Effector memory CD8-positive, alpha-beta T cell (primary cell): Measurements from ENCODE around the gene TCF3.

Source experiments
- ATAC-seq: fragments of 150-1000 bp; cut with Tn5 transposase; replicated peaks from 2 replicates; pipeline ENCODE4 v1.10.0; 2021; ENCODE audit warnings: mild to moderate bottlenecking, moderate library complexity
- DNase-seq, 3 experiments: peaks; one replicate each; pipeline ENCODE4 v3.0.0; 2021
- H3K27ac Mint-ChIP-seq, 2 donors: one replicate each; pipeline ENCODE4 v1.8.0; 2022; ENCODE audit warnings: mild to moderate bottlenecking in 2 of 2, mixed read lengths in 2 of 2, moderate library complexity in 2 of 2
- H3K27me3 Mint-ChIP-seq, 2 donors: one replicate each; pipeline ENCODE4 v1.8.0; 2022; ENCODE audit warnings: mixed read lengths in 2 of 2
- H3K36me3 Mint-ChIP-seq: one replicate; pipeline ENCODE4 v1.8.0; 2022; ENCODE audit warnings: mild to moderate bottlenecking, moderate library complexity, mixed read lengths; ENCODE audit not compliant: insufficient read depth
- H3K4me1 Mint-ChIP-seq, 2 donors: one replicate each; pipeline ENCODE4 v1.8.0; 2022; ENCODE audit warnings: low read depth in 2 of 2, mixed read lengths in 2 of 2
- H3K4me3 Mint-ChIP-seq, 2 donors: one replicate each; pipeline ENCODE4 v1.8.0; 2022; ENCODE audit warnings: mild to moderate bottlenecking in 2 of 2, mixed read lengths in 2 of 2, moderate library complexity in 2 of 2
- H3K9me3 Mint-ChIP-seq, 2 donors: one replicate each; pipeline ENCODE4 v1.8.0; 2022; ENCODE audit warnings: mixed read lengths in 2 of 2

The TCF3 gene

DNA sequence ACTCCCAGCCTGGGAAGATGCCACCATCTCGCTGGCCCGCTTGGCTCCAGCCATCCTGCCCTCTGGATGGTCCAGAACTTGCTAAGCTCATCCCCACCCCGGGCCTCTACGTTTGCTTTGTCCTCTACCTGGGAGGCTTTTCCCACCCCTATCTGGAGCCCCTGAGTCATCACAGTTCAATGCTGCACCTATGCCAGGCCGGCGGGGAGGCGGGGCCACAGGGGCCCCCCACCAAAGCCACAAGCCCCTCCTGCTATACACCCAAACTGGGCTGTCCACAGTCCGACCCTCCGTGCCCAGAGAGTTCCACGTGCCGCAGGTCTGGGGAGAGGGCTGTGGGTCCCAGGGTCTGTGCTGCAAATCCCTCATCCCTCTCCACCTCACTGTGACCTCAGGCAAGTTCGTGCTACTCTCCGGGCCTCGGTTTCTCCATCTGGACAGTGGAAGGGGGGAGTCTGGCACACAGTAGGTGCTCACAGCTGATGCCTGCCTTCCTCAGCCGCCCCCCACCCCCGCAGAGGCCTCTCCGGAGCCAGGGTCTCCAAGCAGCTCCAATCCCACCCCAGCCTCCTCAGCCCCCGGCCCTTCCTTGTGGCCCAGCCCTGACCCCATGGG lies 1.9 kb upstream of the TCF3 start:
- Mint-ChIP-seq H3K27me3 (peaks cover 12 to 20% of the 10 kb centered on the region in 2 donors), H3K9me3 (no peaks in the 10 kb centered on the region), H3K4me1 (peaks cover 9 to 14% of the 10 kb centered on the region in 2 donors)

DNA sequence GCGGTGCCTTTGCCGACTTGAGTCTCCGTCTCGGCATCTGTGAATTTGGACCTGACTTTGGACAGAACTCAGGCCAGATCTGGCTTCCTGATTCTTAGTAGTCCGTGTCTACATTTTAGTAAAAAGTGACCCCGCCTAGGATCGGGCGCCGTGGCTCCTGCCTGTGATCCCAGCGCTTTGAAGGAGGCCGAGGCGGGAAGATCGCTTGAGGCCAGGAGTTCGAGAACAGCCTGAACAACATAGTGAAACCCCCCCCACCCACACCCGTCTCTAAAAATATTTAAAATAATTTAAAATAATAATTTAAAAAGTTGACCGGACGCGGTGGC lies 849 bp upstream of the TCF3 start:
- Mint-ChIP-seq H3K9me3 (no peaks in the 10 kb centered on the region), H3K27ac (peak overlapping the region; percentile 83 to 90), H3K4me3 (peak overlapping the region; percentile 74 to 83), H3K4me1 (peaks cover 12 to 19% of the 10 kb centered on the region in 2 donors), H3K36me3 (peaks cover 30% of the 10 kb centered on the region), H3K27me3 (peaks cover 6 to 12% of the 10 kb centered on the region in 2 donors)
- ATAC-seq (no peak), DNase-seq (no peak)

More for the DNA sequence above, 1.9 kb upstream of the TCF3 start:
- H3K4me3 Mint-ChIP-seq = peak overlapping the region; percentile 58 to 64
- peak overlapping the region in 1 of 2 donors; percentile 63 for H3K27ac Mint-ChIP-seq
- ATAC-seq (no peak), DNase-seq (no peak)
- peaks cover 30% of the 10 kb centered on the region for H3K36me3 Mint-ChIP-seq

DNA sequence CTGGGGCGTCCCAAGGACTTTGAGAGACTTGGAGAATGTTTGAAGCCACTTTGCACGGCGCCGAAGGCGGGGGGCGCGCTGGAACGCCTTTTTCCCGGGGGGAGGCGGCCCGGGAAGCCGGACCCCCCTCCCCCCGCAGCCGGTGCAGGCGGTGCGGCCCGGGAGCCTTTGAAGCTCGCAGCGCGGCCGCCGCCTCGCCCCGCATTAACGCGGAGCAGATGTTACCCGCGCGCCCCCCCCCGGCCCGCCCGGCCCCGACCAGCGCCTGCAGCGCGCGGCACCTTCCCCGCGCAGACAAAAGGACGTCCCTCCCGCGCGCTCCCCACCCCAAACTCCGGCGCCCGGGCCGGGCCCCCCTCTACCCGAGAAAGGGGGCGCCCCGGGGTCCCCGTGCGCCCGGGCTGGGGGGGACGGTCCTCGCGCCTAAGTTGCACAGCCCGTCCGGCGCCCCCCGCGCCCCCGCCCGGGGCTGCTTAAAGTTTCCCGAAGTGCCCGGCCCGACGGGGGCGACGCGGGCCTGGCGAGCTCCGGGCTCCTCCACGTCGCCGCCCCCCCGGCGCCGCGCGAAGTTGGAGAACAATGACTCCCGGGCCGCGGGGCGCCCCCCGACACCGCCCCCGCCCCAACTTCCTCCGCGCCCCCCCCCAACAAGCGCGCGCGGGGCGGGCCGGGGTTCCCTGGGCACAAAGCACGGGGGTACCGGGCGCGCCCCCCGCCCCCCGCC lies 685 bp downstream of the TCF3 start:
- no peaks in the 10 kb centered on the region for H3K9me3 Mint-ChIP-seq
- H3K4me1 Mint-ChIP-seq = peaks cover 13 to 19% of the 10 kb centered on the region in 2 donors
- H3K36me3 Mint-ChIP-seq = peaks cover 30% of the 10 kb centered on the region
- H3K27ac Mint-ChIP-seq = peak overlapping the region; percentile 89 to 96
- peak; percentile 7 for ATAC-seq
- peak overlapping the region; percentile 87 to 89 for H3K4me3 Mint-ChIP-seq
- peak; percentile 15 to 41 (median 38) for DNase-seq
- peaks cover 2 to 3% of the 10 kb centered on the region in 2 donors for H3K27me3 Mint-ChIP-seq

DNA sequence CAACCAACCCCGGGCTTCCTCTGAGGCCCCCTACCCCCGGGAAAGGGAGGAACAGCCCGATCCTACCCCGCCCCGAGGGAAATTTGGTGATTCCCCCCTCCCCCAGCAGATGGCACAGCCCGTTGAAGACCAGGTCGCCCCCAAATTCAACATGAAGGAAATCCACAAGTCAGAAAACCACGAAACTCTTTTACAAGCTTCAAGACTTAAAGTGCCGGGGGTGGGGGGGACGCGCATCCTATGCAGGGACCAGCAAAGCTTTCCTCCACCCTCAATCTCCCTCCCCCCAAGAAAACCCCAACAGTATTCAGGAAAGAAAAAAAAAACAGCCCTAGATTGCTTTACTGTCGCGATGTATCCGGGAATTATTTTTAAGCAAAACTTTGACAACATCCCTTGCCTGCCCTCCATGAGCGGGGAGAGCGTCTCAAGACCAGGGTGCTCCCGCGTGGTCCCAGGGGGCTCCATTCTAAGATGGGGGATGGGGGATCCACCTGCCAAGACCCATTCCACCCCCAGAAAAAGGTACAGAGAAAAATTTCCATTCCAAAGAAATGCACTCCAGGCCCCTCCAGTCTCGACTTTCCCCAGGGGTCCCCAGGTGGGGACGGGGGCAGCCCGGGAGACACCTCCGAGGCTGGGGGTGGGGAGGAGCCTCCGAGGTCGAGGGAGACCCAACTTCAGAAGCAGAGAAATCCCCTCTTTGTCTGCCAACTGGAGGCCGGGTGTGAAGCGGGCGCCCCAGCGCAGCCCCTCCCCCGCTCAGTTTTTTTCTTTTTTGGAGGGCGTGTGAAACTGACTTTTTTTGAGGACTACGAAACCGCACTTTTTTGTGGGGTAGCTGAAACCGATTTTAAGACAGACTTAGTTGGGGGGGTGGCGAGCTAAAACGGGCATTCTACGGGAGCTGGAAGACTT lies 1.5 kb downstream of the TCF3 start:
- Mint-ChIP-seq H3K36me3 (peaks cover 30% of the 10 kb centered on the region), H3K27me3 (no peaks in the 10 kb centered on the region), H3K4me3 (peak overlapping the region; percentile 87 to 89), H3K9me3 (no peaks in the 10 kb centered on the region), H3K27ac (peak overlapping the region; percentile 89 to 96), H3K4me1 (peaks cover 15 to 19% of the 10 kb centered on the region in 2 donors)
- DNase-seq (peak; percentile 63 to 68 (median 66)), ATAC-seq (peak; percentile 18)

DNA sequence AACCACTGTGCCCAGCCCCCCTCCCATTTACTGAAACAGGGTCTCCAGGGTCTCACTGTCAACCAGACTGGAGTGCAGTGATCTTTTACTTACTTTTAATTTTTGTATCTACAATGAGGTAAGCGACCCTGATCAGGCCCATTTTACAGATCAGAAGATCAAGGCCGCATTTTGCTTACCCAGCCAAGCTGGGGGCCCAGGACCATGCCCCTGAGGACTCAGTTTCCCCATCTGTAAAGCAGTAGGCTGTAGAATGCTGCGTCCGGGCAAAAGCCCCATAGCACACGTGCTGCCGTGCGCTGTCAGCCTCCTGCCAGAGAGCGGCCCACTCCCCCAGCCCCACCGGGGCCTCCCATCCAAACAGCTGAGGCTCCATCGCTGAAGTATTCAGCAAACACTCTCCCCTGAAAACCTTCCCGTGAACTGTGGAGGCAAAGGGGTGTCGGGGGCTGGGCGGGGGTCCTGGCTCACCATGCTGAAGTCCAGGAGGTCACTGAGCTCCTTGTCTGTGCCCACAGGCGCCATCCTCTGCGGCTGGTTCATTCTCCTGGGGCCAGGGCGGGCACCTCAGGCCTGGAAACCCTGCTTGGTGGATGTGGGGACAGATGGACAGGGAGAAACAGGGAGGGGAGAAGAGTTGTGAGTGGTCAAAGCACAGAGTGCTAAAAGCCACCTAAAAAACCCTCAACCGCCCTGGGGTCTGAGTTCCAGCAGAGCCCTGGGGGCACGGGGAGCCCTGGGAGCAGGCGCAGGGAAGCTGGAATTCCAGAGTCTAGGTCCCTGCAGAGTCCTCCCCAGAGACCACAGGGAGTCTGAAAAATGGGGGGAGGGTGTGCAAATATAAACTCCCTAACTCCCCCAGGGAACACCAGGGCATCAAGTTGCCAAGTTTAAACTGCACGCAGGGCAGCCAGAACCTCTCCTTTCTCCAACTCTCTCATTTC lies 2.4 kb downstream of the TCF3 start:
- Mint-ChIP-seq H3K27ac (peak overlapping the region; percentile 89 to 96), H3K4me1 (peaks cover 20 to 26% of the 10 kb centered on the region in 2 donors), H3K27me3 (no peaks in the 10 kb centered on the region), H3K9me3 (no peaks in the 10 kb centered on the region), H3K36me3 (peaks cover 39% of the 10 kb centered on the region), H3K4me3 (peak overlapping the region; percentile 87 to 89)
- DNase-seq = no peak
- ATAC-seq = no peak

DNA sequence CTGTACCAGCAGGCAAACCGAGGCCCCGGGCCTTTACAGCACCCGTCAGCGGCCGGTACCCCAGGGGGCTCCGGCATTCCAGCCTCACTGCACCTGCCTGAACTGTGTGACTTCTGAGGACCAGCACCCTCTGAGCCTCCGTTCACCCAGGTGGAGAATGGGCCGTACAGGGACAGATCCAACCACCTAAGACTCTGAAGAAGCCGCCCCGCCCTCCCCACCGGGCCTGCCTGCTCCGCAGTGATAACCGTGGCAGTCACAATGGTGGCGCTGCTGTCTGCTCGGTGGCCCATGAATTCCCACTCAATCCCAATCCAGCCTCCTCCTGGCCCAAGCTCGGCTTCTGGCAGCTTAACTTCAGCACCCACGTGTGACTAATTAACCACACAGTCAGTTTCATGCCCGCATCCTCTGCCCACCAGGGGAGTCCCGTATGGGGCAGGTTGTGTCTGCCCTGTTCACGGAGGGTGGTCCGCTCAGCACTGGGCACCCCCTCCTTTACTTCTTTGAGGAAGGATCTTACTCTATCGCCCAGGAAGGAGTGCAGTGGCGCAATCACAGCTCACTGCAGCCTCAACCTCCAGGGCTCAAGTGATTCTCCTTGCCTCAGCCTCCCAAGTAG lies 3.4 kb downstream of the TCF3 start:
- DNase-seq (no peak), ATAC-seq (no peak)
- H3K36me3 Mint-ChIP-seq = peaks cover 36% of the 10 kb centered on the region
- H3K27ac Mint-ChIP-seq = peak overlapping the region; percentile 59 to 89
- H3K27me3 Mint-ChIP-seq = no peaks in the 10 kb centered on the region
- no peak overlapping the region for H3K4me3 Mint-ChIP-seq
- peaks cover 20 to 26% of the 10 kb centered on the region in 2 donors for H3K4me1 Mint-ChIP-seq
- no peaks in the 10 kb centered on the region for H3K9me3 Mint-ChIP-seq

DNA sequence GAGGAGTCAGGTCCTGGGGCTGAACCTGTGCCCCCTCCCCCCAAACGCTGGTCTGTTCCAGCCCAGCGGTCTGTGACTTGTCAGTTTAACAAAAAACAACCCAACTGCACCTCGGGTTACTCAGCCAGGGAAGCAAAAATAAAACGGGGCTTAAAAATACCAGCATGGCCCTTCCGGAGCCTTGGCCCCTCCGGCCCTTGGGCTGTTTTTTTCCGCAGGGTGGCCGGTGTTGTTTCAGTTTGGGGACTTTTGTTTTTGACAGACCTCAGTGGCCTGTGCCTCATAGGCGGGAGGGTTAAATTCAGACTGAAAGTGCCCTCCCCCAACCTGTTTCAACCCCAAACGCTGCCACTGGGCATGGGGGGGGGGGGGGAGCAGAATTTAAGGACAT lies 4.0 kb downstream of the TCF3 start:
- ATAC-seq (no peak), DNase-seq (no peak)
- H3K27me3 Mint-ChIP-seq = no peaks in the 10 kb centered on the region
- H3K4me3 Mint-ChIP-seq = no peak overlapping the region
- H3K27ac Mint-ChIP-seq = peak overlapping the region in 1 of 2 donors; percentile 59
- no peaks in the 10 kb centered on the region for H3K9me3 Mint-ChIP-seq
- peaks cover 20 to 26% of the 10 kb centered on the region in 2 donors for H3K4me1 Mint-ChIP-seq
- peaks cover 36% of the 10 kb centered on the region for H3K36me3 Mint-ChIP-seq

DNA sequence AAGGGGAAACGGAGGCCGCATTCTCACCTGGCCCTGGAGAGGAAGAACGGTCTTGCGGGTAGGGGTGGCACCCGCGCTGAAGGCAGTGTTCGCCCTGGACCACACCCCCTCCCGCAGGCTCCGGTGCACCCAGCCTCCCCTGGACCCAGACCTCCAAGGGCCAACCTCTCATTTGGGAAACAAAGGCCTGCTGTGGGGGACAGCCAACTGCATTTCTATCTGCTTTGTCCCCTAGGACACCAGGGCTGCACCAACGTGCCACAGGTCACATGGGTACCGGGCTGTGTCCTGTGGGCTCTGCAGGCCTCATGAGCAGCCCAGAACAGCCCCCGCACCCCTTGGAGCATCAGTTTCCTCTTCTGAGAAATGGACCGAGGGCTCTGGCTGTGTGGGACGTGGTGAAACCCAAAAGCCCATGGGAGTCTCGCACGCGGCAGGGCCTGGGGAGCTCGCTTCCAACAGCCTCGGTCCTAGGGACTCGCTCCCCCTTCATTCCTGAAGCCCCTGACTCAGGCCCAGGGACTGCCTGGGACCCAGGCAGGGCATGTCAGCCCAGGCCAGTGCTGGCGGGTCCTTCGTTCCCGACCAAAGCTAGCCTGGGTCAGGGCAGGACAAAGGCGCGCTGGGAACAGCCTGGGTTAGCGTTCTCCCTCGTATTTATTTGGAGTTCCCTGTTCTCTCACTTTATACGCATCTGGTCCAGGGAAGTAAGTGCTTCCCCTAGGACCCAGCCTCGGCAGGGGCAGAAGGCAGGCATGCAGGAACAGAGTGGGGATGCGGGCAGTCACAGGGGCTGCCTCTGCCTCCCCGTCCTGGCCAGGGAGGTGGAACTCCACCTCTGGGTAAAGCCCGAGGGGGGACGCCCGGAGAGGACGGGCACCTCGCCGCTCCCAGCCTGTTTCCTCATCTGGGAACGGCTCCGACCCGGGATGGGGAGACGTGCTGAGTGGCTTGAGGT lies 4.6 kb downstream of the TCF3 start:
- Mint-ChIP-seq H3K9me3 (no peaks in the 10 kb centered on the region), H3K36me3 (peaks cover 36% of the 10 kb centered on the region), H3K27me3 (no peaks in the 10 kb centered on the region), H3K27ac (no peak overlapping the region), H3K4me3 (no peak overlapping the region), H3K4me1 (peaks cover 20 to 26% of the 10 kb centered on the region in 2 donors)
- DNase-seq (no peak), ATAC-seq (no peak)

DNA sequence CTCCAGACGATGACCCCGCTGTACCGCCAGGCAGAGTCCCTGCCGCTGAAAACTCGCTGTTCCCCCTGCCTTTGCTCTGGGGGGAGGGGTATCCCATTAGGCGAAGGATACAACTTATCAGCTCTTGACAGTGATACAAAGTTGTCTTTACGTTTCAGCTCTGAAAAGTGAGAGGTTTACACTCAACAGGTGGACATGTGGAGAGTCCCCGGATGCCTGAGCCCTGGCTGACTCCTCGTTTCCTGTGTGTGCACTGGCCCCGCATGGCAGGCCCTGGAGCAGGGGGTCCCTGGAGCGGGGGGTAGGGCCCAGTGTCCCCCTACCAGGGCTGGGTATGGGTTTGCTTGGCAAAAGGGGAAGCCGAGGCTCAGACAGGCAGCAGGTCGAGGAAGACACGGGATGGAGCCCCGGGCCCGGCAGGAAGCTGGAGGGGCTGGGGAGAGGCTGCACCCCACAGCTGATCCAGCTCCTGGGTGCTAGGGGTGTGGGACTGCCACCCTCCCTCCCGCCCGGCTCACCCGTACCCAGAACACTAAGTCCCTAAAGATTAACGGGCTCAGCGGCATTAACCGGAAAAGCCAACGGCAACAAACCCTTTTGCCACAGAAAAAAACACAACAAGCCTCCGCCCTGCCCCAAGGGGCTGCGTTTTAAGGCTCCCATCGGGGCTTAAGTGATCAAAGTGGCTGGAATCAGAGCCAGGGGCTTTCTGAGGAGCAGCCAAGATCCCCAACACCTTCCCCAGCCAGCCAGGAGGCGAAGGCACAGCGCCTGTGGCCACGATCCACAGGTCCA lies 5.6 kb downstream of the TCF3 start:
- no peak overlapping the region for H3K4me3 Mint-ChIP-seq
- DNase-seq = no peak
- peaks cover 33% of the 10 kb centered on the region for H3K36me3 Mint-ChIP-seq
- no peak for ATAC-seq
- H3K9me3 Mint-ChIP-seq = no peaks in the 10 kb centered on the region
- peaks cover 20 to 26% of the 10 kb centered on the region in 2 donors for H3K4me1 Mint-ChIP-seq
- no peak overlapping the region for H3K27ac Mint-ChIP-seq
- no peaks in the 10 kb centered on the region for H3K27me3 Mint-ChIP-seq

DNA sequence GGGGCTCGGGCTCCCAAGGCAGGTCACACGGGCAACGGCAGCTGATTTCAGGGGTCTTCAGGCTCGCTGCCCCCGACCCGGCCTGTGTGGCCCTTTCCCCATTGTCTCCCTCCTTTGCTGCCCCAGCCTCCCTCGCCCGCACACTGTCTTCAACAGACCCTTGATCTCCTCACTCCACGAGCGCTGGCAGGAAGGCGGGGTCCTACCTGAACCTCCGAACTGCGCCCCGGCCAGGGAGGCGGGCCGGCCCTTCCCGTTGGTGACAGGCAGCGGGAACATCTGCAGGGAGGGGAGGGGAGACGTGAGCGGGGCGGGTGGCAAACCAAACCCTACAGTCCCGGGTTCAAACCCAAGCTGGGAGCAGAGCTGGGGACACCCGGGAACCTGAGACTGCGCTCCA lies 6.3 kb downstream of the TCF3 start:
- DNase-seq (no peak), ATAC-seq (no peak)
- Mint-ChIP-seq H3K4me1 (peaks cover 18 to 23% of the 10 kb centered on the region in 2 donors), H3K27ac (no peak overlapping the region), H3K27me3 (no peaks in the 10 kb centered on the region), H3K36me3 (peaks cover 31% of the 10 kb centered on the region), H3K4me3 (no peak overlapping the region), H3K9me3 (no peaks in the 10 kb centered on the region)

DNA sequence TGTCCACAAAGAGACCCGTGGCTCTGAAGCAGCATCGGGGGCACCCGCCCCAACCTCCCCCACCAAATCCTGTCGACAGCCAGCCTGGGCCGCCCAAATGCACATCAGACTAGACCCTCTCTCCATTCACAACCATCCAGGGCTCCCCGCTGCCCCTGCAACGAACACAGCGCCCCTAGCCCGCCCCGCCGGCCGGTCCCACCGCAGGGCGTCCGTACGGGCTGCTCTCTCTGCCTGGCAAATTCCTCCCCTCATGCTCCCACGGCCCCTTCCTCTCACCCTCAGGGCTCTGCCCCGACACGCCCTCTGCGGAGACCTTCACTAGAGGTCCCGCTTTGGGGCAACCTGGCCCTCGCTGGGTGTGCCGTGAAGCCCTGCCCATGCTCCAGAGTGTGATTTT lies 7.1 kb downstream of the TCF3 start:
- Mint-ChIP-seq H3K36me3 (peaks cover 28% of the 10 kb centered on the region), H3K27me3 (no peaks in the 10 kb centered on the region), H3K4me3 (no peak overlapping the region), H3K4me1 (peaks cover 12 to 14% of the 10 kb centered on the region in 2 donors), H3K9me3 (no peaks in the 10 kb centered on the region), H3K27ac (peak overlapping the region in 1 of 2 donors; percentile 35)
- ATAC-seq (no peak), DNase-seq (no peak)
